ENCODE measurements around the gene RRP1B.
"Not testable (repeated sequence)": the region's sequence is repeated elsewhere in the genome, so short reads cannot be mapped to it uniquely, and the experiment has no call there.

Gene RRP1B

GRCh38 chr21:43702785-43703034 is 43.4 kb downstream of the RRP1B start:
- TF ChIP-seq YY1 (IDR thresholded peaks at IDR 0.05; ENCODE audit: insufficient read depth, insufficient read length) (no peak), ZNF274 (IDR thresholded peaks at IDR 0.05; ENCODE audit: low read depth, low read length) (no peak), SUZ12 (IDR thresholded peaks at IDR 0.05; ENCODE audit: extremely low read depth, insufficient read depth, insufficient read length) (no peak)
- Histone ChIP-seq H3K27me3 (ENCODE audit: insufficient read depth, insufficient read length) (no peaks in the 10 kb centered on the region), H3K9me3 (ENCODE audit: insufficient read depth, low read length) (no peaks in the 10 kb centered on the region), H3K36me3 (ENCODE audit: insufficient read depth, insufficient read length, low read length) (peaks cover 9% of the 10 kb centered on the region), H3K4me3 (ENCODE audit: insufficient read length, low read depth) (no peak overlapping the region), H3K4me1 (ENCODE audit: insufficient read depth, insufficient read length) (peaks cover 22% of the 10 kb centered on the region), H3K9ac (ENCODE audit: insufficient read length, low read depth) (peak overlapping the region; percentile 58)
- DNase-seq (ENCODE audit: low read depth, low spot score), result no peak

GRCh38 chr21:43703035-43703880 is 43.9 kb downstream of the RRP1B start:
- Histone ChIP-seq H3K9ac (ENCODE audit: insufficient read length, low read depth) (no peak overlapping the region), H3K36me3 (ENCODE audit: insufficient read depth, insufficient read length, low read length) (peaks cover 4% of the 10 kb centered on the region), H3K4me1 (ENCODE audit: insufficient read depth, insufficient read length) (peaks cover 22% of the 10 kb centered on the region), H3K27me3 (ENCODE audit: insufficient read depth, insufficient read length) (no peaks in the 10 kb centered on the region), H3K9me3 (ENCODE audit: insufficient read depth, low read length) (no peaks in the 10 kb centered on the region), H3K4me3 (ENCODE audit: insufficient read length, low read depth) (no peak overlapping the region)
- peak; percentile 23 for DNase-seq (ENCODE audit: low read depth, low spot score)
- TF ChIP-seq YY1 (IDR thresholded peaks at IDR 0.05; ENCODE audit: insufficient read depth, insufficient read length), result no peak
- no peak for TF ChIP-seq ZNF274 (IDR thresholded peaks at IDR 0.05; ENCODE audit: low read depth, low read length)
- no peak for TF ChIP-seq SUZ12 (IDR thresholded peaks at IDR 0.05; ENCODE audit: extremely low read depth, insufficient read depth, insufficient read length)

- Histone ChIP-seq H3K9me3 (ENCODE audit: insufficient read depth, low read length) (no peaks in the 10 kb centered on the region), H3K9ac (ENCODE audit: insufficient read length, low read depth) (no peak overlapping the region), H3K36me3 (ENCODE audit: insufficient read depth, insufficient read length, low read length) (no peaks in the 10 kb centered on the region), H3K27me3 (ENCODE audit: insufficient read depth, insufficient read length) (no peaks in the 10 kb centered on the region), H3K4me3 (ENCODE audit: insufficient read length, low read depth) (no peak overlapping the region), H3K4me1 (ENCODE audit: insufficient read depth, insufficient read length) (peaks cover 17% of the 10 kb centered on the region)
- TF ChIP-seq YY1 (IDR thresholded peaks at IDR 0.05; ENCODE audit: insufficient read depth, insufficient read length), result no peak
- DNase-seq (ENCODE audit: low read depth, low spot score), result no peak
Measured at GRCh38 chr21:43707462-43707861, 48.1 kb downstream of the RRP1B start.

- DNase-seq (ENCODE audit: low read depth, low spot score), result no peak
- H3K9me3 ChIP-seq (ENCODE audit: insufficient read depth, low read length), result no peaks in the 10 kb centered on the region
- TF ChIP-seq YY1 (IDR thresholded peaks at IDR 0.05; ENCODE audit: insufficient read depth, insufficient read length) (no peak), ZNF274 (IDR thresholded peaks at IDR 0.05; ENCODE audit: low read depth, low read length) (no peak), SUZ12 (IDR thresholded peaks at IDR 0.05; ENCODE audit: extremely low read depth, insufficient read depth, insufficient read length) (no peak)
- no peak overlapping the region for H3K4me3 ChIP-seq (ENCODE audit: insufficient read length, low read depth)
- H3K4me1 ChIP-seq (ENCODE audit: insufficient read depth, insufficient read length), result peaks cover 7% of the 10 kb centered on the region
- H3K27me3 ChIP-seq (ENCODE audit: insufficient read depth, insufficient read length), result no peaks in the 10 kb centered on the region
- H3K9ac ChIP-seq (ENCODE audit: insufficient read length, low read depth), result no peak overlapping the region
- H3K36me3 ChIP-seq (ENCODE audit: insufficient read depth, insufficient read length, low read length), result no peaks in the 10 kb centered on the region
Measured at GRCh38 chr21:43708745-43709381, 49.5 kb downstream of the RRP1B start.

DNA sequence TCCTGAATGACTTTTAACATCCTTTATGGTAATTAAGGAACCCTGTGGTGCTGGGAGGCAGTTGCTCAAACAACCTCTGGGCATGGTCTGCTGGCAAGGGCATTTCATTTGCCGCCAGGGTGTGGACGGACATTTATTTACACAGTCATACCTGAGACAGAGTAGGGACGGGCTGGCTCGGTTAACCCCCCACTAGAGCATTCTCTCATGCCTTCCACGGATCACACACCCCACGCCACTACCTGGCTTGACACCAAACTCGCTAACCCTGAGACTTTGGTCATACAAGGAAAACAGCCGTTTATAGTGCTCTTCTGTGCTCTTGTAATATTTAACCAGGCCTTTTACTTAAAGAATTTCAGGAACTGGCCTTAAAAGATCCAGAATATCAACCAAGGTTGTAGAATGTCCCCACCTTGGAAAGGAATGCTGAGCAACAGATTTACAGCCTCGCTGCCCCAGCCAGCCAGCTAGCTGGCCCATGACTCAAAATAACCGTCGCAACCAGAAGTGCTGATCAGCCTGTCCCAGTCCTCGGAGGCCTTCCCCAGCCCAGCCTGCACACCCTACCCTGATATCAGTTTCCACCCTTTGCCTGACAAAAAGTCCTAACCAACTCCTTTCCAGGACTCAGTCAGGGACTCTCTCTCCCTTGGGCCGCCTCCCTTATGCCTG is 53.0 kb downstream of the RRP1B start:
- Histone ChIP-seq H3K9ac (ENCODE audit: insufficient read length, low read depth) (no peak overlapping the region), H3K4me1 (ENCODE audit: insufficient read depth, insufficient read length) (peaks cover 1% of the 10 kb centered on the region), H3K4me3 (ENCODE audit: insufficient read length, low read depth) (peak overlapping the region; percentile 27), H3K9me3 (ENCODE audit: insufficient read depth, low read length) (no peaks in the 10 kb centered on the region), H3K36me3 (ENCODE audit: insufficient read depth, insufficient read length, low read length) (no peaks in the 10 kb centered on the region), H3K27me3 (ENCODE audit: insufficient read depth, insufficient read length) (peaks cover 15% of the 10 kb centered on the region)
- DNase-seq (ENCODE audit: low read depth, low spot score), result no peak
- no peak for TF ChIP-seq ZNF274 (IDR thresholded peaks at IDR 0.05; ENCODE audit: low read depth, low read length)
- no peak for TF ChIP-seq SUZ12 (IDR thresholded peaks at IDR 0.05; ENCODE audit: extremely low read depth, insufficient read depth, insufficient read length)
- no peak for TF ChIP-seq YY1 (IDR thresholded peaks at IDR 0.05; ENCODE audit: insufficient read depth, insufficient read length)

GRCh38 chr21:43713123-43713522 is 53.8 kb downstream of the RRP1B start:
- H3K9me3 ChIP-seq (ENCODE audit: insufficient read depth, low read length); H3K36me3 ChIP-seq (ENCODE audit: insufficient read depth, insufficient read length, low read length); H3K9ac ChIP-seq (ENCODE audit: insufficient read length, low read depth); H3K4me1 ChIP-seq (ENCODE audit: insufficient read depth, insufficient read length); DNase-seq (ENCODE audit: low read depth, low spot score); H3K4me3 ChIP-seq (ENCODE audit: insufficient read length, low read depth): not testable (repeated sequence)
- H3K27me3 ChIP-seq (ENCODE audit: insufficient read depth, insufficient read length), result peaks cover 22% of the 10 kb centered on the region

GRCh38 chr21:43716376-43717165 is 57.2 kb downstream of the RRP1B start:
- H3K4me1 ChIP-seq (ENCODE audit: insufficient read depth, insufficient read length), result peaks cover 17% of the 10 kb centered on the region
- no peak for DNase-seq (ENCODE audit: low read depth, low spot score)
- TF ChIP-seq YY1 (IDR thresholded peaks at IDR 0.05; ENCODE audit: insufficient read depth, insufficient read length), result no peak
- no peak for TF ChIP-seq SUZ12 (IDR thresholded peaks at IDR 0.05; ENCODE audit: extremely low read depth, insufficient read depth, insufficient read length)
- TF ChIP-seq ZNF274 (IDR thresholded peaks at IDR 0.05; ENCODE audit: low read depth, low read length), result no peak
- H3K36me3 ChIP-seq (ENCODE audit: insufficient read depth, insufficient read length, low read length), result peaks cover 13% of the 10 kb centered on the region
- no peak overlapping the region for H3K4me3 ChIP-seq (ENCODE audit: insufficient read length, low read depth)
- H3K27me3 ChIP-seq (ENCODE audit: insufficient read depth, insufficient read length), result peaks cover 45% of the 10 kb centered on the region
- H3K9me3 ChIP-seq (ENCODE audit: insufficient read depth, low read length), result no peaks in the 10 kb centered on the region
- H3K9ac ChIP-seq (ENCODE audit: insufficient read length, low read depth), result no peak overlapping the region
